CD4-positive, CD25-positive, alpha-beta regulatory T cell (primary cell): ENCODE results near the gene ING2. TPM values are rescaled to one million over a fixed set of nuclear protein-coding genes. Genes with fewer than 3 reads are reported as not detected.

Experiments used
- polyA plus RNA-seq, 4 donors: library from polyadenylated mRNA; unstranded; fragments of 300-500 nt; fragmentation: Illumina TruSeq; gene quantifications; one replicate each; pipeline ENCODE4 v1.2.3, GENCODE V29; 2021
- total RNA-seq: library from RNA; stranded (reverse); gene quantifications from one replicate; pipeline ENCODE4 v1.2.3, GENCODE V29; 2022

The ING2 gene
- total and polyA plus RNA-seq, 5 donors from 2014 or later, result 9.1 to 17.2 (median 13.9) TPM

Other genes starting within 250 kb of the ING2 start
- gene CLDN22, start 184.8 kb upstream of the ING2 start, total RNA-seq, result not detected
- gene CLDN22, start 184.8 kb upstream of the ING2 start, polyA plus RNA-seq, result not detected
- gene CLDN24, start 182.6 kb upstream of the ING2 start, total RNA-seq, result not detected
- not detected for gene CLDN24, start 182.6 kb upstream of the ING2 start, polyA plus RNA-seq
- 32.5 TPM for gene CDKN2AIP, start 60.4 kb upstream of the ING2 start, total RNA-seq
- 10 to 100 TPM; 23.0 to 46.4 (median 36.1) TPM for gene CDKN2AIP, start 60.4 kb upstream of the ING2 start, polyA plus RNA-seq
- 9.9 TPM for gene RWDD4, start 154.1 kb downstream of the ING2 start, total RNA-seq
- gene RWDD4, start 154.1 kb downstream of the ING2 start, polyA plus RNA-seq, result 10 to 100 TPM; 15.6 to 26.6 (median 19.7) TPM
- 33.4 TPM for gene TRAPPC11, start 154.2 kb downstream of the ING2 start, total RNA-seq
- 10 to 100 TPM; 18.4 to 22.8 (median 21.4) TPM for gene TRAPPC11, start 154.2 kb downstream of the ING2 start, polyA plus RNA-seq